ENCODE measurements around the gene COMP. TPM values are rescaled to one million over a fixed set of nuclear protein-coding genes. Genes with fewer than 3 reads are reported as not detected.

The COMP gene
- total RNA-seq, 1 donor from 2014 or later, result 0.98 TPM

- TF ChIP-seq POLR2AphosphoS5 (IDR thresholded peaks at IDR 0.05; ENCODE audit: insufficient read depth in 1 of 2, low read depth in 1 of 2) (peak in 1 of 2 donors; percentile 49), POLR2A (IDR thresholded peaks at IDR 0.05) (no peak), CTCF (IDR thresholded peaks at IDR 0.05) (no peak)
- no peaks in the 10 kb centered on the region for H3K27me3 ChIP-seq
- no peak overlapping the region for H3K4me3 ChIP-seq
- no peaks in the 10 kb centered on the region for H3K36me3 ChIP-seq
- H3K27ac ChIP-seq, result no peak overlapping the region
- no peaks in the 10 kb centered on the region for H3K9me3 ChIP-seq
- intact Hi-C loops (cut with DNase I), result no loop called here
- no peak for DNase-seq (ENCODE audit: extremely low spot score in 2 of 2)
- H3K4me1 ChIP-seq, result peaks cover 39% of the 10 kb centered on the region
Observed at GRCh38 chr19:18763674-18764590, 27.2 kb downstream of the COMP start.

- Histone ChIP-seq H3K36me3 (no peaks in the 10 kb centered on the region), H3K27me3 (no peaks in the 10 kb centered on the region), H3K9me3 (no peaks in the 10 kb centered on the region), H3K27ac (peak overlapping the region; percentile 28), H3K4me1 (peaks cover 40% of the 10 kb centered on the region), H3K4me3 (no peak overlapping the region)
- TF ChIP-seq POLR2A (IDR thresholded peaks at IDR 0.05) (no peak), POLR2AphosphoS5 (IDR thresholded peaks at IDR 0.05; ENCODE audit: insufficient read depth in 1 of 2, low read depth in 1 of 2) (peak in 1 of 2 donors; percentile 28)
- intact Hi-C loops (cut with DNase I), result no loop called here
- no peak for DNase-seq (ENCODE audit: extremely low spot score in 2 of 2)
Observed at GRCh38 chr19:18762125-18763023, 28.7 kb downstream of the COMP start.

GRCh38 chr19:18761531-18762110 lies 29.5 kb downstream of the COMP start:
- Histone ChIP-seq H3K9me3 (no peaks in the 10 kb centered on the region), H3K36me3 (no peaks in the 10 kb centered on the region), H3K4me3 (no peak overlapping the region), H3K4me1 (peaks cover 44% of the 10 kb centered on the region), H3K27me3 (no peaks in the 10 kb centered on the region), H3K27ac (peak overlapping the region; percentile 28)
- no peak for DNase-seq (ENCODE audit: extremely low spot score in 2 of 2)
- no peak for TF ChIP-seq CTCF (IDR thresholded peaks at IDR 0.05)
- TF ChIP-seq POLR2AphosphoS5 (IDR thresholded peaks at IDR 0.05; ENCODE audit: insufficient read depth in 1 of 2, low read depth in 1 of 2), result no peak
- no peak for TF ChIP-seq POLR2A (IDR thresholded peaks at IDR 0.05)
- intact Hi-C loops (cut with DNase I), result no loop called here

GRCh38 chr19:18760440-18761383 lies 30.4 kb downstream of the COMP start:
- Histone ChIP-seq H3K27ac (no peak overlapping the region), H3K4me3 (no peak overlapping the region), H3K4me1 (peaks cover 44% of the 10 kb centered on the region), H3K27me3 (no peaks in the 10 kb centered on the region), H3K9me3 (no peaks in the 10 kb centered on the region), H3K36me3 (no peaks in the 10 kb centered on the region)
- no peak for TF ChIP-seq POLR2AphosphoS5 (IDR thresholded peaks at IDR 0.05; ENCODE audit: insufficient read depth in 1 of 2, low read depth in 1 of 2)
- no peak for TF ChIP-seq POLR2A (IDR thresholded peaks at IDR 0.05)
- no peak for TF ChIP-seq CTCF (IDR thresholded peaks at IDR 0.05)
- DNase-seq (ENCODE audit: extremely low spot score in 2 of 2), result no peak
- intact Hi-C loops (cut with DNase I), result no loop called here
